Keratinocyte (primary cell): ENCODE data around the gene PLPP1. TPM values are rescaled to one million over a fixed set of nuclear protein-coding genes. Genes with fewer than 3 reads are reported as not detected.

ENCODE experiments used
- DNase-seq: peaks from one replicate; pipeline ENCODE4 v3.0.0-alpha.2; 2011; ENCODE audit warnings: low read depth, missing footprints, low spot score
- FAIRE-seq: peaks from 2 replicates; lab custom pipeline; 2011; peaks lifted over from hg19 to GRCh38; lab: Jason Lieb, UNC
- H2AFZ ChIP-seq: 2 replicates; pipeline ENCODE4 v1.6.0; 2012; ENCODE audit warnings: low read length, control low read depth, inconsistent platforms; ENCODE audit not compliant: control insufficient read depth
- H3K27ac ChIP-seq: 2 replicates; pipeline ENCODE4 v1.5.1; 2011; ENCODE audit warnings: low read length; ENCODE audit not compliant: control insufficient read depth, insufficient read depth
- H3K27me3 ChIP-seq: 3 replicates; pipeline ENCODE4 v1.6.0; 2011; ENCODE audit warnings: low read length; ENCODE audit not compliant: control insufficient read depth, insufficient read depth; ENCODE audit errors: extremely low read depth
- H3K36me3 ChIP-seq, 2 experiments: 2 replicates in 1 of 2; 3 replicates in 1 of 2; pipeline ENCODE4 v1.5.1; 2011; ENCODE audit warnings: low read length in 2 of 2, mild to moderate bottlenecking in 1 of 2; ENCODE audit not compliant: control insufficient read depth in 2 of 2, insufficient read depth in 2 of 2; ENCODE audit errors: extremely low read depth in 1 of 2
- H3K4me1 ChIP-seq: 3 replicates; pipeline ENCODE4 v1.5.1; 2011; ENCODE audit warnings: low read length; ENCODE audit not compliant: control insufficient read depth, insufficient read depth; ENCODE audit errors: extremely low read depth
- H3K4me2 ChIP-seq: 3 replicates; pipeline ENCODE4 v1.6.0; 2011; ENCODE audit warnings: low read depth, low read length; ENCODE audit not compliant: control insufficient read depth, insufficient read depth; ENCODE audit errors: extremely low read depth
- H3K4me3 ChIP-seq, 3 experiments: fragments of 200-600 bp in 1 of 3; sonication (generic) in 1 of 3; 2 replicates in 2 of 3; 3 replicates in 1 of 3; pipeline ENCODE4 v1.5.1; 2011 to 2016; ENCODE audit warnings: low read length in 3 of 3, mild to moderate bottlenecking in 3 of 3, control low read depth in 2 of 3, inconsistent platforms in 1 of 3, low read depth in 1 of 3, mixed read lengths in 1 of 3, mixed run types in 1 of 3, moderate library complexity in 1 of 3; ENCODE audit not compliant: control insufficient read depth in 2 of 3, insufficient read depth in 2 of 3; ENCODE audit errors: extremely low read depth in 1 of 3
- H3K79me2 ChIP-seq: 2 replicates; pipeline ENCODE4 v1.6.0; 2012; ENCODE audit warnings: low read length; ENCODE audit not compliant: control insufficient read depth, insufficient read depth
- H3K9ac ChIP-seq: 3 replicates; pipeline ENCODE4 v1.6.0; 2011; ENCODE audit warnings: low read length; ENCODE audit not compliant: control insufficient read depth, insufficient read depth; ENCODE audit errors: extremely low read depth
- H3K9me1 ChIP-seq: 3 replicates; pipeline ENCODE4 v1.6.0; 2011; ENCODE audit warnings: low read length; ENCODE audit not compliant: control insufficient read depth, insufficient read depth; ENCODE audit errors: extremely low read depth
- H3K9me3 ChIP-seq: 2 replicates; pipeline ENCODE4 v1.5.1; 2012; ENCODE audit warnings: low read depth, low read length; ENCODE audit not compliant: control insufficient read depth
- H4K20me1 ChIP-seq: 3 replicates; pipeline ENCODE4 v1.6.0; 2011; ENCODE audit warnings: low read length; ENCODE audit not compliant: control insufficient read depth, insufficient read depth; ENCODE audit errors: extremely low read depth
- EZH2 ChIP-seq: IDR thresholded peaks from one replicate; pipeline ENCODE4 v1.6.1; 2012; ENCODE audit warnings: inconsistent platforms, mild to moderate bottlenecking, low read length, moderate library complexity
- dilution Hi-C: fragments of 300-500 bp; cut with MboI; formaldehyde crosslinking; loops from one replicate; pipeline ENCODE4 v1.7.0; 2020; ENCODE audit warnings: low sequenced_read_pairs; ENCODE audit not compliant: extremely low pct_ligation_motif_present
- polyA plus RNA-seq, 5 experiments: library from polyadenylated mRNA; depleted of rRNA in 3 of 5; stranded (reverse) in 3 of 5; stranded (forward) in 1 of 5; unstranded in 1 of 5; fragments of >200 nt; gene quantifications; 1 replicate in 1 of 5; 2 replicates in 3 of 5; 3 replicates in 1 of 5; pipeline versions ENCODE4 v1.2.1 to v1.2.3, GENCODE V29; 2011 to 2012; ENCODE audit warnings: missing spikeins in 2 of 5, low read depth in 1 of 5, low replicate concordance in 1 of 5
- TF ChIP-seq, protein P1 (sequence below), 3 experiments: IDR thresholded peaks in 1 of 3; conservative IDR thresholded peaks in 1 of 3; optimal IDR thresholded peaks in 1 of 3; 2 replicates in 2 of 3; 3 replicates in 1 of 3; pipeline versions ENCODE3 to v1.5.1; 2011; ENCODE audit warnings: low read length in 3 of 3, mild to moderate bottlenecking in 3 of 3, moderate library complexity in 2 of 3, control low read depth in 1 of 3, inconsistent platforms in 1 of 3; ENCODE audit not compliant: insufficient read depth in 2 of 3; ENCODE audit errors: extremely low read depth in 1 of 3

PLPP1 gene
- polyA plus RNA-seq, 1 donor (not counting 4 experiments of a cell fraction or from before 2014, with no cell fraction given): 13.2 TPM

GRCh38 chr5:55418994-55419968, 115.5 kb downstream of the PLPP1 start:
- dilution Hi-C loops: no loop called here
- no peak overlapping the region for H2AFZ ChIP-seq
- H3K4me1 ChIP-seq: no peaks in the 10 kb centered on the region
- no peaks in the 10 kb centered on the region for H3K79me2 ChIP-seq
- no peaks in the 10 kb centered on the region for H3K27me3 ChIP-seq
- no peak for FAIRE-seq
- no peaks in the 10 kb centered on the region for H3K9me3 ChIP-seq
- peaks cover 8 to 12% of the 10 kb centered on the region in 2 experiments for H3K36me3 ChIP-seq
- no peak overlapping the region for H3K27ac ChIP-seq
- no peak overlapping the region for H3K4me2 ChIP-seq
- H3K9me1 ChIP-seq: no peaks in the 10 kb centered on the region
- no peaks in the 10 kb centered on the region for H4K20me1 ChIP-seq
- no peak overlapping the region for H3K9ac ChIP-seq
- TF ChIP-seq, protein P1, sequence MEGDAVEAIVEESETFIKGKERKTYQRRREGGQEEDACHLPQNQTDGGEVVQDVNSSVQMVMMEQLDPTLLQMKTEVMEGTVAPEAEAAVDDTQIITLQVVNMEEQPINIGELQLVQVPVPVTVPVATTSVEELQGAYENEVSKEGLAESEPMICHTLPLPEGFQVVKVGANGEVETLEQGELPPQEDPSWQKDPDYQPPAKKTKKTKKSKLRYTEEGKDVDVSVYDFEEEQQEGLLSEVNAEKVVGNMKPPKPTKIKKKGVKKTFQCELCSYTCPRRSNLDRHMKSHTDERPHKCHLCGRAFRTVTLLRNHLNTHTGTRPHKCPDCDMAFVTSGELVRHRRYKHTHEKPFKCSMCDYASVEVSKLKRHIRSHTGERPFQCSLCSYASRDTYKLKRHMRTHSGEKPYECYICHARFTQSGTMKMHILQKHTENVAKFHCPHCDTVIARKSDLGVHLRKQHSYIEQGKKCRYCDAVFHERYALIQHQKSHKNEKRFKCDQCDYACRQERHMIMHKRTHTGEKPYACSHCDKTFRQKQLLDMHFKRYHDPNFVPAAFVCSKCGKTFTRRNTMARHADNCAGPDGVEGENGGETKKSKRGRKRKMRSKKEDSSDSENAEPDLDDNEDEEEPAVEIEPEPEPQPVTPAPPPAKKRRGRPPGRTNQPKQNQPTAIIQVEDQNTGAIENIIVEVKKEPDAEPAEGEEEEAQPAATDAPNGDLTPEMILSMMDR (optimal IDR thresholded peaks at IDR 0.05 in 1 of 3, IDR thresholded peaks at IDR 0.05 in 1 of 3, conservative IDR thresholded peaks at IDR 0.05 in 1 of 3; ENCODE audit: extremely low read depth in 1 of 3, insufficient read depth in 2 of 3, low read length in 3 of 3): no peak
- TF ChIP-seq EZH2: no peak
- no peak for DNase-seq
- no peak overlapping the region for H3K4me3 ChIP-seq

DNA sequence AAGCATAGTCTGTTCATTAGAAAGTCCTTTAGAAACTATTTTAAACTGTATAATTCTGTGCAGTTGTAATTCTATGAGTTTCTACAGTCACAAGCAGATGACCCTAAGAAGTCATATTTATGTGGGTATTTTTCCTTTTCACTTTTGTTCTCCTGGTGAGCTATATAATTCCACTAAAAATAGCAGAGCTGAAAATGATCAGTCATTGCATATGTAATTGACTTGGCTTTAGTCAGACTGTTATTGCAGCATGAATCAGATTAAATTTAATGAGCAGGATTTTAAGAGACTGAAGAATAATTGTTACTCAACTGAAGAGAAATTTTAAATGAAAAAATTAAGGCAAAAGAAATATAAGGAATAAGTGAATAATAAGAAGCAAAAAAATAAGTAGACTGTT, 118.5 kb downstream of the PLPP1 start:
- dilution Hi-C loops: no loop called here
- peaks cover 0 to 3% of the 10 kb centered on the region in 2 experiments for H3K36me3 ChIP-seq

More for the DNA sequence above, 118.5 kb downstream of the PLPP1 start:
- H3K4me1 ChIP-seq: no peaks in the 10 kb centered on the region
- H3K27ac ChIP-seq: no peak overlapping the region
- H3K9ac ChIP-seq: no peak overlapping the region
- H2AFZ ChIP-seq: no peak overlapping the region
- FAIRE-seq (no peak), DNase-seq (no peak)
- no peak for TF ChIP-seq EZH2
- TF ChIP-seq, protein P1 (optimal IDR thresholded peaks at IDR 0.05 in 1 of 3, IDR thresholded peaks at IDR 0.05 in 1 of 3, conservative IDR thresholded peaks at IDR 0.05 in 1 of 3; ENCODE audit: extremely low read depth in 1 of 3, insufficient read depth in 2 of 3, low read length in 3 of 3): no peak
- H3K9me3 ChIP-seq: no peaks in the 10 kb centered on the region
- no peaks in the 10 kb centered on the region for H4K20me1 ChIP-seq
- no peaks in the 10 kb centered on the region for H3K79me2 ChIP-seq
- no peaks in the 10 kb centered on the region for H3K27me3 ChIP-seq
- no peaks in the 10 kb centered on the region for H3K9me1 ChIP-seq
- H3K4me3 ChIP-seq: no peak overlapping the region
- H3K4me2 ChIP-seq: no peak overlapping the region
